NCI-H2196 treated with DMSO at 0.1 percent for 48 hours (cell line): Measurements from ENCODE around the gene TMEM63A.
"Not testable (repeated sequence)": the region's sequence is repeated elsewhere in the genome, so short reads cannot be mapped to it uniquely, and the experiment has no call there.

ENCODE experiments used
- DNase-seq: peaks from one replicate; lab custom pipeline; 2025; ENCODE audit not compliant: unreplicated experiment; lab: John Stamatoyannopoulos, UW

The TMEM63A gene

DNA sequence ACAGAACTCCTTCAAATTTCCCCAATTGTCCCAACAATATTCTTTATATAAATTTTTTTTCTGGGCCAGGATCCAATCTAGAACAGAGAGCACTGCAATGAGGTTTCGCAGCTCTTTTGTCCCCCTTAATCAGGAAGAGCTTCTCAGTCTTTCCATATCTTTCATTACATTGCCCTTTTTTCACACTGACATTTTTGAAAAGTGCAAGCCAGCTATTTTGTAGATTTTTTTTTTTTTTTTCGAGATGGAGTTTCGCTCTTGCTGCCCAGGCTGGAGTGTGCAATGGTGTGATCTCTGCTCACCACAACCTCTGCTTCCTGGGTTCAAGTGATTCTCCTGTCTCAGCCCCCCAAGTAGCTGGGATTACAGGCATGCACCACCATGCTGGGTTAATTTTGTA, 75.4 kb downstream of the TMEM63A start:
- DNase-seq = not testable (repeated sequence)

DNA sequence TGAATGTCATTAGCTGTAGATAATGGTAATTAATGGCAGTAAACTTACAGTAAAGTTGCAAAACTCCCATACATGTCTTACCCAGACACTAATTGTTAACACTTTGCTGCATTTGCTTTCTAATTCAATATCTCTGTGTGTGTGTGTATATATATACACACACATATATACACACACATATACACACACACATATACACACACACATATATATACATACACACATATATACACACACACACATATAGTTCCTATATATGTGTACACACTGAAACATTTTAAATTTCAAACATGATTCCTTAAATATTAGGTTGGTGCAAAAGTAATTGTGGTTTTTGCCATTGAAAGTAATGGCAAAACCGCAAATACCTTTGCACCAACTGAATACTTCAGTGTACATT, 75.9 kb downstream of the TMEM63A start:
- no peak for DNase-seq

DNA sequence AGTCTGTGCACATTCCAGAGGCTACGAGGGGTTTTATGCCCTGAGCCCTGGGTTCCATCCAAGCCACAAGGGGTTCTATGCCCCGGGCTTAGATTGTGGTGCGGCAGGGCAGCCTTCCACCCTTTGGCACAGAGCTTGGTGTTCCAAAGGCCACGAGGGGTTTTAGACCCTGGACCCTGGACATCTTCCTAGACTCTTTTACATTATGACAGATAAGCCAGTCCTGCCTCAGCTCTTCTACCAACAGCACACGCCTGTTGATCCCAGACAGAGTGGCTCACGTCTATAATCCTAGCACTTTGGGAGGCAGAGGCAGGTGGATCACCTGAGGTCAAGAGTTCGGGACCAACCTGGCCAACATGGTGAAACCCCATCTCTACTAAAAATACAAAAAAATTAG, 81.0 kb downstream of the TMEM63A start:
- DNase-seq = not testable (repeated sequence)

DNA sequence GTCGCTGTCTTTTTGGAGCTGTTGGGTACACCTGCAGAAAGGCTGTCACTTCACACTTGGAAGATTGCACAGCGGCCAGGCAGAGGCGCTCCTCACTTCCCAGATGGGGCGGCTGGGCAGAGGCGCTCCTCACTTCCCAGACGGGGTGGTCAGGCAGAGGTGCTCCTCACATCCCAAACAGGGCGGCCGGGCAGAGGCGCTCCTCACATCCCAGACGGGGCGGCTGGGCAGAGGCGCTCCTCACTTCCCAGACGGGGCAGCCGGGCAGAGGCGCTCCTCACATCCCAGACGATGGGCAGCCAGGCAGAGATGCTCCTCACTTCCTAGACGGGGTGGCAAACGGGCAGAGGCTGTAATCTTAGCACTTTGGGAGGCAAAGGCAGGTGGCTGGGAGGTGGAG, 86.1 kb downstream of the TMEM63A start:
- DNase-seq = not testable (repeated sequence)
